ELR (cell line): ENCODE data around the gene DYNC1LI1.

Source experiments
- DNase-seq: peaks from one replicate; pipeline ENCODE4 v3.0.0-alpha.2; 2015; ENCODE audit warnings: low read depth

Gene DYNC1LI1

GRCh38 chr3:32570421-32571191 is at the start of gene DYNC1LI1:
Gene DYNC1LI1, minus strand, starts transcription at chr3:32570858. Its CDS starts 88 bp downstream, at chr3:32570770.
- DNase-seq: peak; percentile 93

- no peak for DNase-seq
Observed at GRCh38 chr3:32619395-32619794, 48.7 kb upstream of the DYNC1LI1 start.

- no peak for DNase-seq
Observed at GRCh38 chr3:32616267-32616962, 45.8 kb upstream of the DYNC1LI1 start.

GRCh38 chr3:32614956-32615355 is 44.3 kb upstream of the DYNC1LI1 start:
- DNase-seq: peak; percentile 78

GRCh38 chr3:32613183-32613582 is 42.5 kb upstream of the DYNC1LI1 start:
- no peak for DNase-seq

- DNase-seq: no peak
Observed at GRCh38 chr3:32612547-32612946, 41.9 kb upstream of the DYNC1LI1 start.

- DNase-seq: no peak
Observed at GRCh38 chr3:32607522-32607921, 36.9 kb upstream of the DYNC1LI1 start.

- DNase-seq: no peak
Observed at GRCh38 chr3:32606960-32607359, 36.3 kb upstream of the DYNC1LI1 start.

GRCh38 chr3:32606277-32606676 is 35.6 kb upstream of the DYNC1LI1 start:
- no peak for DNase-seq

- no peak for DNase-seq
Observed at GRCh38 chr3:32603064-32603463, 32.4 kb upstream of the DYNC1LI1 start.

GRCh38 chr3:32602206-32602605 is 31.5 kb upstream of the DYNC1LI1 start:
- no peak for DNase-seq

GRCh38 chr3:32601722-32602121 is 31.1 kb upstream of the DYNC1LI1 start:
- no peak for DNase-seq

GRCh38 chr3:32597656-32598055 is 27.0 kb upstream of the DYNC1LI1 start:
- no peak for DNase-seq

GRCh38 chr3:32596909-32597369 is 26.3 kb upstream of the DYNC1LI1 start:
- DNase-seq: no peak

- no peak for DNase-seq
Observed at GRCh38 chr3:32596282-32596908, 25.7 kb upstream of the DYNC1LI1 start.

GRCh38 chr3:32595323-32595722 is 24.7 kb upstream of the DYNC1LI1 start:
- DNase-seq: no peak

- DNase-seq: peak; percentile 16
Observed at GRCh38 chr3:32593903-32594525, 23.4 kb upstream of the DYNC1LI1 start.

- DNase-seq: no peak
Observed at GRCh38 chr3:32592696-32593353, 22.2 kb upstream of the DYNC1LI1 start.

GRCh38 chr3:32592011-32592410 is 21.4 kb upstream of the DYNC1LI1 start:
- DNase-seq: no peak

GRCh38 chr3:32591186-32591585 is 20.5 kb upstream of the DYNC1LI1 start:
- no peak for DNase-seq

- DNase-seq: no peak
Observed at GRCh38 chr3:32586356-32586755, 15.7 kb upstream of the DYNC1LI1 start.

GRCh38 chr3:32584660-32585059 is 14.0 kb upstream of the DYNC1LI1 start:
- DNase-seq: no peak
